GM13977 (cell line): ENCODE results near the gene FXR2.

ENCODE experiments used
- DNase-seq: peaks from one replicate; pipeline ENCODE4 v3.0.0; 2012; ENCODE audit warnings: low spot score
- CTCF ChIP-seq: IDR thresholded peaks from 2 replicates; pipeline ENCODE4 v1.5.1; 2012; ENCODE audit warnings: mild to moderate bottlenecking, control low read depth; ENCODE audit not compliant: insufficient read depth; ENCODE audit errors: extremely low read depth, missing control alignments
- in situ Hi-C: fragments of 300-500 bp; cut with MboI; formaldehyde crosslinking; loops from one replicate; pipeline ENCODE4 v1.12.0; 2022; ENCODE audit warnings: low sequenced_read_pairs, low pct_unique_long_range_greater_than_20kb, mixed read lengths, inconsistent platforms; ENCODE audit not compliant: unreplicated experiment

FXR2 gene

GRCh38 chr17:7580604-7581575 lies 33.8 kb downstream of the FXR2 start:
- TF ChIP-seq CTCF: no peak
- in situ Hi-C loops: no loop called here
- DNase-seq: no peak

- no peak for TF ChIP-seq CTCF
- in situ Hi-C loops: no loop called here
- DNase-seq: no peak
These were observed 34.7 kb downstream of the FXR2 start for GRCh38 chr17:7579834-7580603.

- peak; percentile 79 for DNase-seq
- in situ Hi-C loops: no loop called here
- TF ChIP-seq CTCF: no peak
These were observed 35.5 kb downstream of the FXR2 start, which contains the start of gene CD68 for GRCh38 chr17:7579001-7579833. TSS of gene CD68 (plus strand) at chr17:7579638. CDS start at chr17:7579678, 40 bp downstream.

- TF ChIP-seq CTCF: no peak
- DNase-seq: no peak
- in situ Hi-C loops: no loop called here
These were observed 37.1 kb downstream of the FXR2 start for GRCh38 chr17:7577327-7578199.

- no peak for DNase-seq
- TF ChIP-seq CTCF: no peak
- in situ Hi-C loops: no loop called here
These were observed 38.2 kb downstream of the FXR2 start for GRCh38 chr17:7576432-7576937.
